Measurements from ENCODE around the gene MPP2.
A peak's percentile ranks its signal among the peaks of the same experiment; 100 is the strongest.

The MPP2 gene

GRCh38 chr17:43918026-43918389 lies 10.7 kb upstream of the MPP2 start:
- Histone ChIP-seq H3K79me2 (ENCODE audit: control insufficient read depth, low read length) (no peaks in the 10 kb centered on the region), H3K9me3 (ENCODE audit: control insufficient read depth, insufficient read depth, low read length) (no peaks in the 10 kb centered on the region), H4K20me1 (ENCODE audit: control insufficient read depth, insufficient read depth, low read depth, low read length) (no peaks in the 10 kb centered on the region), H3K4me3 (ENCODE audit: low read length) (no peak overlapping the region), H3K27me3 (ENCODE audit: control insufficient read depth, low read length) (peaks cover 40% of the 10 kb centered on the region), H3F3A (ENCODE audit: control insufficient read depth, insufficient read depth) (no peaks in the 10 kb centered on the region), H3K4me2 (ENCODE audit: low read length) (no peak overlapping the region), H3K36me3 (ENCODE audit: control insufficient read depth, low read length) (no peaks in the 10 kb centered on the region), H3K27ac (ENCODE audit: low read depth, low read length) (no peak overlapping the region), H3K4me1 (ENCODE audit: control insufficient read depth, low read length) (peaks cover 11% of the 10 kb centered on the region), H3K9me2 (replicated peaks; ENCODE audit: control insufficient read depth, low read length) (no peaks in the 10 kb centered on the region)
- TF ChIP-seq EZH2phosphoT487 (IDR thresholded peaks at IDR 0.05; ENCODE audit: borderline replicate concordance, low read length): no peak
- no peak for TF ChIP-seq CTCF (IDR thresholded peaks at IDR 0.05; ENCODE audit: low read depth, low read length, poor library complexity, severe bottlenecking)

- H3K4me3 ChIP-seq (ENCODE audit: low read length): no peak overlapping the region
- H3K4me2 ChIP-seq (ENCODE audit: low read length): no peak overlapping the region
- no peaks in the 10 kb centered on the region for H3K9me2 ChIP-seq (replicated peaks; ENCODE audit: control insufficient read depth, low read length)
- no peaks in the 10 kb centered on the region for H3K79me2 ChIP-seq (ENCODE audit: control insufficient read depth, low read length)
- peaks cover 11% of the 10 kb centered on the region for H3K4me1 ChIP-seq (ENCODE audit: control insufficient read depth, low read length)
- peaks cover 43% of the 10 kb centered on the region for H3K27me3 ChIP-seq (ENCODE audit: control insufficient read depth, low read length)
- peak; percentile 43 for TF ChIP-seq CTCF (IDR thresholded peaks at IDR 0.05; ENCODE audit: low read depth, low read length, poor library complexity, severe bottlenecking)
- TF ChIP-seq EZH2phosphoT487 (IDR thresholded peaks at IDR 0.05; ENCODE audit: borderline replicate concordance, low read length): no peak
- no peaks in the 10 kb centered on the region for H3K36me3 ChIP-seq (ENCODE audit: control insufficient read depth, low read length)
- H3F3A ChIP-seq (ENCODE audit: control insufficient read depth, insufficient read depth): no peaks in the 10 kb centered on the region
- no peaks in the 10 kb centered on the region for H3K9me3 ChIP-seq (ENCODE audit: control insufficient read depth, insufficient read depth, low read length)
- no peaks in the 10 kb centered on the region for H4K20me1 ChIP-seq (ENCODE audit: control insufficient read depth, insufficient read depth, low read depth, low read length)
- no peak overlapping the region for H3K27ac ChIP-seq (ENCODE audit: low read depth, low read length)
Observed at GRCh38 chr17:43917348-43918025, 10.2 kb upstream of the MPP2 start.

- H3K27ac ChIP-seq (ENCODE audit: low read depth, low read length): no peak overlapping the region
- H3K9me2 ChIP-seq (replicated peaks; ENCODE audit: control insufficient read depth, low read length): no peaks in the 10 kb centered on the region
- H3K79me2 ChIP-seq (ENCODE audit: control insufficient read depth, low read length): no peaks in the 10 kb centered on the region
- H3K36me3 ChIP-seq (ENCODE audit: control insufficient read depth, low read length): no peaks in the 10 kb centered on the region
- no peak for TF ChIP-seq CTCF (IDR thresholded peaks at IDR 0.05; ENCODE audit: low read depth, low read length, poor library complexity, severe bottlenecking)
- peak; percentile 89; the same call in 1 of the 2 replicates for TF ChIP-seq EZH2phosphoT487 (IDR thresholded peaks at IDR 0.05; ENCODE audit: borderline replicate concordance, low read length)
- no peaks in the 10 kb centered on the region for H3F3A ChIP-seq (ENCODE audit: control insufficient read depth, insufficient read depth)
- H3K4me2 ChIP-seq (ENCODE audit: low read length): no peak overlapping the region
- H3K4me3 ChIP-seq (ENCODE audit: low read length): no peak overlapping the region
- peaks cover 43% of the 10 kb centered on the region for H3K27me3 ChIP-seq (ENCODE audit: control insufficient read depth, low read length)
- H3K4me1 ChIP-seq (ENCODE audit: control insufficient read depth, low read length): peaks cover 11% of the 10 kb centered on the region
- no peaks in the 10 kb centered on the region for H4K20me1 ChIP-seq (ENCODE audit: control insufficient read depth, insufficient read depth, low read depth, low read length)
- H3K9me3 ChIP-seq (ENCODE audit: control insufficient read depth, insufficient read depth, low read length): no peaks in the 10 kb centered on the region
Observed at GRCh38 chr17:43917016-43917347, 9.6 kb upstream of the MPP2 start.
